SW 1271 (cell line): ENCODE data around the gene FKBP15.
A peak's percentile ranks its signal among the peaks of the same experiment; 100 is the strongest.
"Not testable (repeated sequence)": the region's sequence is repeated elsewhere in the genome, so short reads cannot be mapped to it uniquely, and the experiment has no call there.

Experiments
- DNase-seq, 2 experiments: peaks; one replicate each; lab custom pipeline; 2025; lab: John Stamatoyannopoulos, UW

The FKBP15 gene

GRCh38 chr9:113221003-113221799 is at the start of gene FKBP15, which contains the start of gene SLC31A1:
Gene FKBP15, minus strand, starts transcription at chr9:113221277. Its CDS starts 34 bp downstream, at chr9:113221243.
Gene SLC31A1, plus strand, starts transcription at chr9:113221544. Its CDS starts 34,605 bp downstream, at chr9:113256149.
- DNase-seq = peak; percentile 97 to 99

- no peak for DNase-seq
Measured at GRCh38 chr9:113269871-113270270, 48.8 kb upstream of the FKBP15 start.

- no peak for DNase-seq
Measured at GRCh38 chr9:113269355-113269754, 48.3 kb upstream of the FKBP15 start.

GRCh38 chr9:113267911-113268566 is 47.0 kb upstream of the FKBP15 start:
- DNase-seq = no peak

- no peak for DNase-seq
Measured at GRCh38 chr9:113266174-113266573, 45.1 kb upstream of the FKBP15 start.

- DNase-seq = no peak
Measured at GRCh38 chr9:113261917-113262671, 41.0 kb upstream of the FKBP15 start.

- DNase-seq = no peak
Measured at GRCh38 chr9:113258282-113258681, 37.2 kb upstream of the FKBP15 start.

GRCh38 chr9:113257863-113258262 is 36.8 kb upstream of the FKBP15 start:
- DNase-seq = no peak

GRCh38 chr9:113255438-113255837 is 34.4 kb upstream of the FKBP15 start:
- no peak for DNase-seq

GRCh38 chr9:113254991-113255390 is 33.9 kb upstream of the FKBP15 start:
- no peak for DNase-seq

GRCh38 chr9:113250807-113251206 is 29.7 kb upstream of the FKBP15 start:
- DNase-seq = no peak

- DNase-seq = not testable (repeated sequence)
Measured at GRCh38 chr9:113249661-113250060, 28.6 kb upstream of the FKBP15 start.

GRCh38 chr9:113247640-113248039 is 26.6 kb upstream of the FKBP15 start:
- no peak for DNase-seq

GRCh38 chr9:113246928-113247327 is 25.9 kb upstream of the FKBP15 start:
- no peak for DNase-seq

GRCh38 chr9:113245894-113246293 is 24.8 kb upstream of the FKBP15 start:
- no peak for DNase-seq

GRCh38 chr9:113244556-113244955 is 23.5 kb upstream of the FKBP15 start:
- no peak for DNase-seq

- DNase-seq = no peak
Measured at GRCh38 chr9:113241161-113241560, 20.1 kb upstream of the FKBP15 start.

GRCh38 chr9:113238859-113239232 is 17.8 kb upstream of the FKBP15 start:
- no peak for DNase-seq

GRCh38 chr9:113238202-113238858 is 17.3 kb upstream of the FKBP15 start:
- no peak for DNase-seq

GRCh38 chr9:113237026-113237425 is 15.9 kb upstream of the FKBP15 start:
- no peak for DNase-seq

- DNase-seq = not testable (repeated sequence)
Measured at GRCh38 chr9:113235701-113236255, 14.7 kb upstream of the FKBP15 start.

GRCh38 chr9:113231701-113232100 is 10.6 kb upstream of the FKBP15 start:
- no peak for DNase-seq
